Umbilical cord (tissue), 2 donors: ENCODE measurements around the gene TFEB. TPM values are rescaled to one million over a fixed set of nuclear protein-coding genes. Genes with fewer than 3 reads are reported as not detected.

Experiments
- DNase-seq: peaks from one replicate; pipeline ENCODE4 v3.0.0-alpha.2; 2015; ENCODE audit warnings: low spot score
- total RNA-seq: library from RNA; depleted of rRNA; stranded (reverse); fragments of >200 nt; gene quantifications from one replicate; pipeline ENCODE4 v1.2.3, GENCODE V29; 2014; ENCODE audit warnings: low replicate concordance; ENCODE audit not compliant: insufficient read depth

TFEB gene
- total RNA-seq, 1 donor from 2014 or later = 3.1 TPM

- DNase-seq = peak; percentile 77
Observed at GRCh38 chr6:41706876-41707564, 28.4 kb downstream of the TFEB start.

- DNase-seq = peak; percentile 78
Observed at GRCh38 chr6:41705996-41706835, 29.2 kb downstream of the TFEB start.

- DNase-seq = no peak
Observed at GRCh38 chr6:41705311-41705995, 30.0 kb downstream of the TFEB start.

GRCh38 chr6:41704656-41705310 is 30.6 kb downstream of the TFEB start:
- no peak for DNase-seq

- no peak for DNase-seq
Observed at GRCh38 chr6:41704028-41704427, 31.4 kb downstream of the TFEB start.

GRCh38 chr6:41702771-41703494 is 32.5 kb downstream of the TFEB start:
- DNase-seq = no peak

- DNase-seq = no peak
Observed at GRCh38 chr6:41702089-41702745, 33.2 kb downstream of the TFEB start.

GRCh38 chr6:41700463-41701347 is 34.7 kb downstream of the TFEB start:
- no peak for DNase-seq

- DNase-seq = no peak
Observed at GRCh38 chr6:41699063-41699462, 36.3 kb downstream of the TFEB start.

GRCh38 chr6:41697861-41698781 is 37.3 kb downstream of the TFEB start:
- DNase-seq = peak; percentile 61

- no peak for DNase-seq
Observed at GRCh38 chr6:41696788-41697187, 38.6 kb downstream of the TFEB start.

- DNase-seq = no peak
Observed at GRCh38 chr6:41695825-41696224, 39.6 kb downstream of the TFEB start.

GRCh38 chr6:41694815-41695526 is 40.4 kb downstream of the TFEB start:
- no peak for DNase-seq

GRCh38 chr6:41693281-41694240 is 41.8 kb downstream of the TFEB start:
- DNase-seq = no peak

GRCh38 chr6:41692730-41693129 is 42.7 kb downstream of the TFEB start:
- no peak for DNase-seq

- DNase-seq = no peak
Observed at GRCh38 chr6:41692080-41692675, 43.2 kb downstream of the TFEB start.
